Karpas-422 (cell line): ENCODE results near the gene CD63. TPM values are rescaled to one million over a fixed set of nuclear protein-coding genes. Genes with fewer than 3 reads are reported as not detected.

Source experiments
- DNase-seq: peaks from one replicate; pipeline ENCODE4 v3.0.0-alpha.2; 2015
- H2AFZ ChIP-seq: fragments of 200-600 bp; sonication (generic); 2 replicates; pipeline ENCODE4 v1.6.1; 2014; ENCODE audit warnings: antibody characterized with exemption, low read length, mixed read lengths
- H3K27ac ChIP-seq: fragments of 200-600 bp; sonication (generic); 2 replicates; pipeline ENCODE4 v1.5.1; 2014; ENCODE audit warnings: mild to moderate bottlenecking, low read length, moderate library complexity
- H3K27me3 ChIP-seq: fragments of 200-600 bp; sonication (generic); 2 replicates; pipeline ENCODE4 v1.6.1; 2014; ENCODE audit warnings: low read length, mixed read lengths
- H3K36me3 ChIP-seq: fragments of 200-600 bp; sonication (generic); 2 replicates; pipeline ENCODE4 v1.6.1; 2014; ENCODE audit warnings: low read length, mixed read lengths; ENCODE audit not compliant: insufficient read depth
- H3K4me1 ChIP-seq: fragments of 200-600 bp; sonication (generic); 2 replicates; pipeline ENCODE4 v1.6.1; 2014; ENCODE audit warnings: mild to moderate bottlenecking, low read length, mixed read lengths
- H3K4me2 ChIP-seq: fragments of 200-600 bp; sonication (generic); 2 replicates; pipeline ENCODE4 v1.6.1; 2014; ENCODE audit warnings: low read length, low read depth, mild to moderate bottlenecking; ENCODE audit not compliant: poor library complexity, severe bottlenecking
- H3K4me3 ChIP-seq: fragments of 200-600 bp; sonication (generic); 2 replicates; pipeline ENCODE4 v1.5.1; 2014; ENCODE audit warnings: mild to moderate bottlenecking, antibody characterized with exemption, low read length, mixed read lengths
- H3K79me2 ChIP-seq: fragments of 200-600 bp; sonication (generic); 2 replicates; pipeline ENCODE4 v1.6.1; 2014; ENCODE audit warnings: mild to moderate bottlenecking, low read length, mixed read lengths
- H3K9ac ChIP-seq: fragments of 200-600 bp; sonication (generic); 2 replicates; pipeline ENCODE4 v1.6.0; 2014; ENCODE audit warnings: low read length
- H3K9me2 ChIP-seq: fragments of 200-600 bp; sonication (generic), shearing (Covaris generic); replicated peaks from 2 replicates; pipeline ENCODE4 v1.6.0; 2014; ENCODE audit warnings: mild to moderate bottlenecking, low read length, moderate library complexity; ENCODE audit not compliant: insufficient read depth
- H3K9me3 ChIP-seq: fragments of 300-700, 200-600 bp; sonication (generic); 2 replicates; pipeline ENCODE4 v1.6.1; 2014; ENCODE audit warnings: low read length, mixed read lengths
- H4K20me1 ChIP-seq: fragments of 200-600 bp; sonication (generic); 2 replicates; pipeline ENCODE4 v1.6.1; 2014; ENCODE audit warnings: mild to moderate bottlenecking, antibody characterized with exemption, low read length, low read depth; ENCODE audit not compliant: insufficient read depth
- small RNA-seq: library from RNA; depleted of rRNA; stranded (forward); fragments of <200 nt; gene quantifications from one replicate; pipeline ENCODE3, GENCODE V24; 2014
- total RNA-seq: library from RNA; depleted of rRNA; stranded (reverse); fragments of >200 nt; shearing (Covaris generic); gene quantifications from 2 replicates; pipeline ENCODE4 v1.2.3, GENCODE V29; 2014; ENCODE audit warnings: low replicate concordance; rRNA removed

The CD63 gene
- total RNA-seq, 1 experiment from 2014 or later, result 150 TPM

DNA sequence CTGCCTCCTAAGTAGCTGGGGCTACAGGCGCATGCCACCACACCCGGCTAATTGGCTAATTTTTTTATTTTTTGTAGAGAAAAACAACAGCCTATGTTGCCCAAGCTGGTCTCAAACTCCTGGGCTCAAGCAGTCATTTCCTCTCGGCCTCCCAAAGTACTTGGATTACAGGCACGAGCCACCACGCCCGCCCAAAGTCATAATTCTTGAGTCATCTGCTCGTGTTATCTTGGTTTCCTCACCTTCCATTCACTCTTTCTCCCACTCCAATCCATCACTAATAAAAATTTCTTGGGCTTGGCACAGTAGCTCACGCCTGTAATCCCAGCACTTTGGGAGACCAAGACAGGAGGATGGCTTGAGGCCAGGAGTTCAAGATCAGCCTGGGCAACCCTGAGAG is 53.1 kb downstream of the CD63 start:
- no peak overlapping the region for H3K4me2 ChIP-seq
- no peak overlapping the region for H3K27ac ChIP-seq
- no peak overlapping the region for H3K9ac ChIP-seq
- H3K27me3 ChIP-seq, result no peaks in the 10 kb centered on the region
- H3K4me1 ChIP-seq, result peaks cover 7% of the 10 kb centered on the region
- DNase-seq, result no peak
- H3K9me2 ChIP-seq, result no peaks in the 10 kb centered on the region
- H3K9me3 ChIP-seq, result no peaks in the 10 kb centered on the region
- no peaks in the 10 kb centered on the region for H3K79me2 ChIP-seq
- H2AFZ ChIP-seq, result no peak overlapping the region
- no peaks in the 10 kb centered on the region for H3K36me3 ChIP-seq
- H3K4me3 ChIP-seq, result no peak overlapping the region
- no peaks in the 10 kb centered on the region for H4K20me1 ChIP-seq

Small RNAs within 50 kb of the gene (small RNA-seq; reads per million reads assigned to genes)
- gene AC009779.1, result not detected
- not detected for gene RF00017

Other genes with a start within 250 kb of the CD63 start
- not detected in 2 replicates for gene OR6C68, start 236.6 kb downstream of the CD63 start, total RNA-seq
- gene OR6C4, start 179.4 kb downstream of the CD63 start, total RNA-seq, result not detected in 2 replicates
- gene OR2AP1, start 156.5 kb downstream of the CD63 start, total RNA-seq, result not detected in 2 replicates
- gene OR10P1, start 92.1 kb downstream of the CD63 start, total RNA-seq, result not detected in 2 replicates
- 0.78 and 2.6 TPM in 2 replicates for gene ITGA7, start 21.1 kb downstream of the CD63 start, total RNA-seq
- 83.4 and 191 TPM in 2 replicates for gene BLOC1S1, start 13.0 kb downstream of the CD63 start, total RNA-seq
- 12.4 and 12.8 TPM in 2 replicates for gene RDH5, start 8.6 kb downstream of the CD63 start, total RNA-seq
- 2.9 and 7.8 TPM in 2 replicates for gene GDF11, start 14.1 kb upstream of the CD63 start, total RNA-seq
- gene SARNP, start 88.7 kb upstream of the CD63 start, total RNA-seq, result 64.9 and 100 TPM in 2 replicates
- gene ORMDL2, start 89.0 kb upstream of the CD63 start, total RNA-seq, result 32.6 and 37.4 TPM in 2 replicates
- 28.6 and 36.9 TPM in 2 replicates for gene DNAJC14, start 100.6 kb upstream of the CD63 start, total RNA-seq
- gene MMP19, start 113.9 kb upstream of the CD63 start, total RNA-seq, result 0.11 TPM in 1 of 2 replicates, not detected in the other
- 58.9 and 63.8 TPM in 2 replicates for gene PYM1, start 198.9 kb upstream of the CD63 start, total RNA-seq
- 70.4 and 88.5 TPM in 2 replicates for gene DGKA, start 202.2 kb upstream of the CD63 start, total RNA-seq
- 8.8 and 9.7 TPM in 2 replicates for gene PMEL, start 237.0 kb upstream of the CD63 start, total RNA-seq
- 35.3 and 49.9 TPM in 2 replicates for gene CDK2, start 237.8 kb upstream of the CD63 start, total RNA-seq
- 43.8 and 62.4 TPM in 2 replicates for gene RAB5B, start 245.1 kb upstream of the CD63 start, total RNA-seq